ENCODE data around the gene MAP3K7CL.

Gene MAP3K7CL, protein sequence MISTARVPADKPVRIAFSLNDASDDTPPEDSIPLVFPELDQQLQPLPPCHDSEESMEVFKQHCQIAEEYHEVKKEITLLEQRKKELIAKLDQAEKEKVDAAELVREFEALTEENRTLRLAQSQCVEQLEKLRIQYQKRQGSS

DNA sequence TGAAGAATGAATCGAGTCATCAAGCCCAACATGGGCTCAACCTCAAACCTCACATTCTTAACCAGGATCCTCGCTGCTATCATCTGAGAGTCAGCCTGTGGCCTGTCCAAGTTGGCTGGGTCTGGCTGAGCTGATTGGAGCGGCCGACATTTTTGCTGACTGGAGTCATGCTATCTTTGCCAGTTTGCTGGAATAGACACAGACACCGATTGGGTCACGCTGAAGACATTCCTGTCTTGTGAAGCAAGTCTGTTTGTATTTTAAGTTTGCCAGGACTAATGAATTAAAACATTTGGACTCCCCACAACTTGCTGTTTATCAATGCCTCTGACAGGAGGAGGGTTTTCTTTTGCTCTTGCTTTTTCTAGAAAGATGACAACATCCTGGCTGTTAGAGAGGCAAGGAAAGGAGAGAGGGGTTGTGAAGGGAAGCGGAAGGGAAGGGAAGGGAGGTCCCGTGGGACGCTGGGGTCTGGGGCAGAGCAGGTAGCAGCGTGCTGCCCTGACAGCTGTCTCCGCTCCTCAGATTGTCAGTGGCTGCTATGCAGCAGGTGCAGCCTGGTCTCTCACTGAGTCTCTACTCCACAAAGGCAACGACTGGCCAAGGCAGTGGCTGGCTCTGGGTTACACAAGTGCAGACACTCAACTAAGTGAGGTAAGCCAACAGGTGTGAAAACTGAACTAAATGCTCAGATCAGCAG, at the start of gene MAP3K7CL:
TSS of gene MAP3K7CL (plus strand) at position 375 of the 700 bp plus-strand sequence. CDS start 2,701 bp downstream, outside the sequence.
- no peak for DNase-seq

- DNase-seq = no peak
Measured at GRCh38 chr21:29082046-29082815, 48.2 kb upstream of the MAP3K7CL start.

- DNase-seq = no peak
Measured at GRCh38 chr21:29083306-29083705, 47.1 kb upstream of the MAP3K7CL start.

DNA sequence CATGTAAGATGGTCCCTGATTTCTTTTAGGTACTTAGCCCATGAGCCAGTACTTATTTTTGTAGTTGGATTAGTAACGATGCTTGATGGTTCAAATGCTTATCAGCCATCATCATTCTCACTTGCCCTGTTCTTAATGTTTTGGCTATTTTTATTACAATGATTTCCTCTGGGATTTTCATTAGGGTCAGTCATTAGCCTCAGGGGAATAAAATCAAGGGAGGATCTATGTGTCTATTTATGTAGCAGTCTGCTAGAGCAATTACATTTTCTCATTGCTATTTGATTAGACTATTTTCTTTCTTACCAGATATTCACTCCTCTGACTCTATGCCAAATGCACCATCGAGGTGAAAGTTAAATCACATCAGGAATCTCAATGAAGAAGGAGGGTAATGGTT, 46.1 kb upstream of the MAP3K7CL start:
- DNase-seq = no peak

DNA sequence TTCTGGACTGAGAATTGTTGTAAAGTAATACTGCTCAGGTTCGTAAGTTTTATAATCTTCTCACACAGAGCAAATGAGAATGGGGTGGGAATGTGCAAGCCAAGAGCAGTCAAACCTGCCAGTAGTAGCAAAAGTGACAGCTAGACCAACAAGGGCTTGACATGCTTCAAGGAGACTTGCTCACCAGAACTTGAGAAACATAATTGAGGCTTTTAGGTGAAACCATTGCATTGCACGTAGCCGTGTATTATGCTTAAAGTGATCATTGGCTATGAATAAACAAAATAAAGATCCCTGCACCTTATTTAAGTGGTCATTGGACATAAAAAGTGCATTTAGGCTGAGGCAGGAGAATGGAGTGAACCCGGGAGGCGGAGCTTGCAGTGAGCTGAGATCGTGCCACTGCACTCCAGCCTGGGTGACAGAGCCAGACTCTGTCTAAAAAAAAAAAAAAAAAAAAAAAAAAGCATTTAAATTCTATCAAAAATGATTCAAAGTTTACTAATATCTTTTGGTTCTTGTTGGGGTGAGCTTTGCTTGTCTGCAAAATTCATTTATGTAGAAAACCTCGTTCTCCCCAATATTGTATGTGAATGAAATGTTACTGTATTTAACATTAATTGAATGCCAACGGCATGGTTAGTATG, 45.2 kb upstream of the MAP3K7CL start:
- no peak for DNase-seq

DNA sequence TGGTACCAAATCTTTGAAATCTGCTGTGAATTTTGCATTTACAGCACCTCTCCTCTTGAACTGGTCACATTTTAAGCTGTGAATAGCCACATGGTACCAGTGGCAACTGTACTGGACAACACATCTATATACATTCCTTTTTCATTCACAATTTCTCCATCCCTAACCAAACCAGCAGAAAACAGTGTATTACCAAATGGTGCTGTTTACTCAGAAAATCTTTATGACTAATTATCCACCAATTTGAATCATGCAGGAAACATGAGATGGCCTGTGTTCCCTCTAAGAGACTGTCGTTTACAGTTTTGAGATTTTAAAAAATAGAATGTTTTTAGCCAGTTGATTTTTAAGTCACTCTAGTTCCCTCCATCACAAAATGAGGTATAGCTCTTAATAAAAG, 39.4 kb upstream of the MAP3K7CL start:
- DNase-seq = no peak

DNA sequence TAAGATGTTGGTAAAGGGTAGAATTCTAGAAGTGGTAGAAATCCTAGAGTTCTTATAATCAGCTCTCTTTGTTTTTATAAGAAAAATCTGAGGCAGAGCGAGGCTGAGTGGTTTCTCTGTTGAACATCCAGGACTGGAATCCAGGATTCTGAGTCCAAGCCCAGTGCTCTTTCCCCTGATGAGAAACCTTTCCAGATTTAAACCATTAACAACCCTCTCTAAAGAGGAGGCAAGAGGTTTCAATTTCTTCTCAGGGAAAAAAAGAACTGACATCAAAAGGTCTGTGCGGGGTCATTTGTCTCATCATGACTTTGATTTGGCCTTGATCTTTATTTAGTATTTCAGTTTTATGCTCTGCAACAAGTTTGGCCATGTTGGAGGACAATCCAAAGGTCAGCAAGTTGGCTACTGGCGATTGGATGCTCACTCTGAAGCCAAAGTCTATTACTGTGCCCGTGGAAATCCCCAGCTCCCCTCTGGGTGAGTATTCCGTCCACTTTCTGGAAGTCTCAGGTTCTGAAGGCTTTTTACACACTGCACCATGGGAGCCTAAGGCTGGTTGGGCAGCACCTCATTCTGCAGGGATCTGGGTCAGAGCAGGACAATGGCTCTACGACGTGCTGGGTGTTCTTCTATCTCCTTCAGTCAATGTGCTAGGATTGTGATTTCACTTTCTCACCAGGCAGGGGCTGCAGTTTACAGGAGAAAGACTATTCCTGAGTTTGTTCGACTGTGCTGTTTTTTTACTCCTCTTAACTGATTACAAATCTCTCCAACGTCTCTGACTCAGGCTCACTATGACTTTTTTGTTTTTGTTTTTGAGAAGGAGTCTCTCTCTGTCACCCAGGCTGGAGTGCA, 38.1 kb upstream of the MAP3K7CL start:
- no peak for DNase-seq

DNA sequence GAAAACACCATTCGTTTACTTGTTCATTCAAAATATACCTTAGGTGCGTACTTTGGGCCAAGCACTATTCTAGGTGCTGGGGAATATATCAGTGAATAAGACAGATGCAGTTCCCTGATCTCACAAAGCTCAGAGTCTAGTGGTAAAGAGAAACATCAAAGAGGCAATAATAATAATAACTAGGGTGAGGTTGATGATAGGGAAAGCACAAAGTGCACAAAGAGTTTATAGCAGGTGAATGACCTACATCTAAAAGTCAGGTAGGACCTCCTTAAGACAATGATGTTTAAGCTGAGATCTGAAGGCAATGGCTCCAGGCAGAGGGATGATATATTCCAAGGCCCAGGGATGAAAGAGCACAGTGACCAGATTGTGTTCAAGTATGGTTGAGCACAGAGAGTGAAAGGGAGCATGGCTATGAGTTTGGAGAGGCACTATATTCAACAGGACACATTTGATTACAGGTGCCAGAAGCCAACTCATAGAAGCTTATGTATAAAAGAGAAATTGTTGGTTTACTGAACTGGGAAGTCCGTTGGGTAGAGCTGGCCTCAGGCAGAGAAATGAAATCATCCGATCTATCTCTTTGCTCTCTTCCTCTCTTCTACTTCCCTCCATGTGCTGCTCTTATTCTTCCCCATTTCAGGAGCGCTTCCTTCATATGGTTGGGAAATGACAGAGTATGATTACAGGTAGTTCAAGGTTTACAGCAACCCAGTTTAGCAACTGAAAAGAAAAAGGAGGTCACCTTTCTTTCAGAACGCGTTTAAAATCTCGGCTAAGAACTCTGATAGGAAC, 34.0 kb upstream of the MAP3K7CL start:
- no peak for DNase-seq

DNA sequence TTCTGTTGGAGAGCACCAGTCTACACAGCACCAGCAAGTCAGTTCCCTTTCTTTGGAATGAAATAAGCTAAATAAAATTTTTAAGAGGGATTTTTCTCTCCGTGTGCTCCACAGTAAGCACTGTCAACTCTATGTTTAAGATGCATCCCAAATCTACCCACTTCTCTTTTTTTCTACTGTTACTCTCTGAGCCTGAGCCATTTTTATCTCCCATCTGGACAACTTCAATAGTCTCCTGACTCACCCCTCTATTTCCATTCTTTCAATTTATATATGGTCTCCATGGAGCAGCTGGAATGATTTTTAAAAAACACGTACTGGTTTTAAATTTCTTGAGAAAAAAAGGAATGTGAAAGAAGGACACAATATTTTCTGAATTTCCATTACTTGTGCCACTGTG, 32.3 kb upstream of the MAP3K7CL start:
- DNase-seq = no peak

GRCh38 chr21:29102791-29103257, 27.6 kb upstream of the MAP3K7CL start:
- no peak for DNase-seq

- DNase-seq = no peak
Measured at GRCh38 chr21:29104239-29104708, 26.2 kb upstream of the MAP3K7CL start.

DNA sequence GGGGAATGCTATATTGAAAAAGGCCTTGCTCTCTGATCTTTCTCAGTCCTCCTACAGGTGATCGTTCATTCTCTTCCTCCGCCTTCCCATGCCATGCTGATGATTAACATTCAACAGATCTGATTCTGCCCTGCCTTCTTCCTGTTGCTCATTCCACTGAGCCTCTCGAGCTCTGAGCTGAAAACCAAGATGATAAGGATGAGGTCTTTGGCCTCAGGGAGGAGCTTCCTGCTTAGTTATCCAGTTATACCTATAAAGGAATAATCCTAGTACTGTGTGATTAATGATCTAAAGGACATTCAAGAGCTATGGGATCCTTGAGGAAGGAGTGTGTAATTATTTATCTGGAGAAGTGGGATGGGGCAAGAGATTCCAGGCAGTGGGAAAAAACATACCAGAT, 25.2 kb upstream of the MAP3K7CL start:
- DNase-seq = no peak

- no peak for DNase-seq
Measured at GRCh38 chr21:29114765-29115500, 15.5 kb upstream of the MAP3K7CL start.

GRCh38 chr21:29115899-29116298, 14.5 kb upstream of the MAP3K7CL start:
- no peak for DNase-seq

- DNase-seq = no peak
Measured at GRCh38 chr21:29117372-29117955, 13.0 kb upstream of the MAP3K7CL start.

DNA sequence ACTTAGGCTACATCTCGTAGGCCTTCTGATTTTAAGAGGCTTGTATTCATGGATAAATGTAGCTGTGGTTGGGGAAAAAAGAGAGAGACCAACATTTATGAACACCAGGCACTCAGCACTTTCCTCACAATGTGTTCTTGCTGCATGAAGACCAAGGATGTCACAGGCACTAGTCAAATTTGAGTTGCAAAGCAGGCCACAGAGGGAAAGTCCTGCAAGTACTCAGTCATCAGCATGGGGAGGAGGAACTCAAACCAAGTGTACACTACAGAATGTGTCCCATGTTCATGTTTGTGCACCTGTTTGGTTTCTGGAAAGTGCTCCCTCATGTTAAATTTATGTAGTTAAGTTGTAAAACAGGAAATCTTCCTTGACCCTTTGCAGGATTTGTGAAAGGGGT, 8.7 kb upstream of the MAP3K7CL start:
- no peak for DNase-seq

DNA sequence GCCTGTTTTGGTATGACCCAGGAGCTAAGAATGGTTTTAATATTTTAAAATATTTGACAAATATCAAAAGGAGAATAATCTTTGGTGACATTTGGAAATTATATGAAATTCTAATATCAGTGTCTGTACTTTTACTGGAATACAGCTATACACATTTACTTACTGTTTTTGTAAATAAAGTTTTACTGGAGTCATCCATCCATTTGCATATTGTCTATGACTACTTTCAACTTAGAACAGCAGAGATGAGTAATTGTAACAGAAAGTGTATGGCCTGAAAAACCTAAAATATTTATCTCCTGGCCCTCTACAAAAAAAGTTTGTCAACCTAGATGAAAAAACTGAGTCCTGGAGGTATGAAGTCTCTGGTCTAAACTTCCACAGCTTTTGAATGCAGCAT, 5.8 kb upstream of the MAP3K7CL start:
- no peak for DNase-seq

DNA sequence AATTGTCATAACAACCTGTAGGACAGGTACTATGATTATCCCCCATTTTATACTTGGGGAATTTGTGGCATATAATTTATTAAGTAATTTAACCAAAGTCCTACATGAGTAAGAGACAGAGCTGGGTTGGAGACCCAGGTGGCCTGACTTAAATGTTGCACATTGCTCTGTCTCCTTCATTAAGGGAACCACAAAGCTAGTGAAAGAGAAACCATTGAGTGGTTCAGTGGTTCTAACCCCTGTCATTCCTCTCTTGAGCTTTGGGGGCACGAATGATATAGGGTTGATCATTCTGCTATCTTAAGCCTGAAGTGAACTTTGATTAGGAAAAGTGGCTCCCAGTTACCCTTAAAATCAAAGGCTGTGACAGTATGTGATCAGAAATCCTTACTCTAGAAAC, 5.3 kb upstream of the MAP3K7CL start:
- no peak for DNase-seq

DNA sequence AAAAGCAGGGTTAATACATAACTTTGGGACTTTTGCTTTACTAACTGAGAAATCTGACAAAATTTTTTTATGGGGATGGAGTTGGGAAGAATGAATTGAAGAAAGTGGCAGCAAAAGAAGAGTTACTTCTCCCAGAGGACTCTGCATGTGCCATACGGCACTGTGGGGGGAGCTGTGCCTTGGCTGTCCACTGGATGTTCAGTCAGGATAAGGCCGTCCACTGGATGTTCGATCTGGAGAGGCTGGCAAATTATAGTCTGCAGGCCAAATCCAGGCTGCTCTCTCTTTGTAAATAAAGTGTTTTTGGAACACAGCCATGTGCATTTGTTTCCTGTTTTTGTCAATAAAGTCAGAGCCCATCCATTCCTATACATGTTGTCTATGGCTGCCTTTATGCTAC, 4.5 kb upstream of the MAP3K7CL start:
- DNase-seq = no peak

- no peak for DNase-seq
Measured at GRCh38 chr21:29133241-29133640, 2.8 kb downstream of the MAP3K7CL start.

All from activated CD4-positive, alpha-beta T cell treated with anti-CD3 and anti-CD28 coated beads, Interleukin-2, amount 50 U/mL, for 1 hour (primary cell).